Right lobe of liver (tissue), 6 donors: ENCODE results near the gene FAM204A. TPM values are rescaled to one million over a fixed set of nuclear protein-coding genes. Genes with fewer than 3 reads are reported as not detected.

ENCODE experiments used
- ATAC-seq, 4 donors: fragments of 200-7000 bp; cut with Tn5 transposase; one replicate each; pipeline ENCODE4 v1.9.1; 2020; ENCODE audit warnings: mild to moderate bottlenecking in 4 of 4, moderate library complexity in 4 of 4
- DNase-seq, 3 donors: peaks; one replicate each; pipeline ENCODE4 v3.0.0-alpha.2; 2020
- H3K27ac ChIP-seq, 3 donors: fragments of 200-600 bp; one replicate each; pipeline ENCODE4 v1.8.0; 2022
- H3K27me3 ChIP-seq, 2 donors: fragments of 200-600 bp; one replicate each; pipeline ENCODE4 v1.8.0; 2022
- H3K36me3 ChIP-seq, 4 donors: fragments of 200-600 bp; sonication (generic) in 1 of 4; one replicate each; pipeline versions ENCODE4 v1.5.1 to v1.8.0; 2017 to 2022; ENCODE audit warnings: control low read depth in 1 of 4
- H3K4me1 ChIP-seq, 4 donors: fragments of 200-600 bp; sonication (generic) in 1 of 4; one replicate each; pipeline versions ENCODE4 v1.5.1 to v1.8.0; 2017 to 2022; ENCODE audit warnings: control low read depth in 1 of 4
- H3K4me3 ChIP-seq, 3 donors: fragments of 200-600 bp; one replicate each; pipeline ENCODE4 v1.8.0; 2022
- H3K9me3 ChIP-seq, 4 donors: fragments of 200-600 bp; sonication (generic) in 1 of 4; one replicate each; pipeline versions ENCODE4 v1.5.1 to v1.8.0; 2017 to 2022; ENCODE audit warnings: control low read depth in 1 of 4
- CTCF ChIP-seq, 4 donors: fragments of 200-600 bp in 3 of 4; fragments of 450-650 bp in 1 of 4; IDR thresholded peaks; one replicate each; pipeline versions ENCODE4 v1.5.1 to v1.8.0; 2016 to 2022; ENCODE audit warnings: antibody characterized with exemption in 4 of 4, mild to moderate bottlenecking in 2 of 4
- POLR2A ChIP-seq: fragments of 450-650 bp; IDR thresholded peaks from one replicate; pipeline ENCODE4 v1.6.1; 2017; ENCODE audit warnings: antibody characterized with exemption, mild to moderate bottlenecking
- WGBS: methylation state at CpG from one replicate; pipeline ENCODE4 v1.1.6; 2018; ENCODE audit warnings: low coverage, low lambda C conversion rate; ENCODE audit not compliant: insufficient coverage; ENCODE audit errors: missing lambda C conversion rate; 5-methylcytosine and 5-hydroxymethylcytosine counted together
- intact Hi-C, 2 donors: fragments of 100-400 bp; cut with DNase I; formaldehyde crosslinking; loops; one replicate each; pipeline versions ENCODE4 v1.11.2 to v1.14.1; 2022
- total RNA-seq, 6 experiments: library from RNA; depleted of rRNA in 2 of 6; stranded (reverse); fragments of >200 nt in 2 of 6; fragmentation: NEBNext Ultra II Directional in 3 of 6; extraction: Animal tissue kit (Norgen Biotek cat#: 25700) in 3 of 6; gene quantifications; one replicate each; pipeline versions ENCODE4 v1.1.0 to v1.2.4, GENCODE V29; 2016 to 2023
- donor health status: DM: no; HTN: yes; CAD: no.
- donor health status: DM: no; HTN: no; CAD: no.
- donor health status: DM: no; HTN: no; CAD: no.
- donor health status: DM: no; HTN: yes; CAD: no.
- donor health status: DM: no; HTN: yes; CAD: no.

Gene FAM204A
- total RNA-seq, 6 experiments from 2014 or later, result 16.3 to 26.1 (median 18.5) TPM

- WGBS, result 70% methylated on average over 1 of the region's 1 CpG
- Histone ChIP-seq H3K27ac (no peak overlapping the region), H3K9me3 (no peaks in the 10 kb centered on the region), H3K4me1 (no peaks in the 10 kb centered on the region), H3K4me3 (no peak overlapping the region), H3K36me3 (no peaks in the 10 kb centered on the region), H3K27me3 (peaks cover 0 to 3% of the 10 kb centered on the region in 2 donors)
- intact Hi-C loops, result no loop called here
- TF ChIP-seq POLR2A (no peak), CTCF (IDR thresholded peaks at IDR 0.05) (no peak)
- DNase-seq, result no peak
- no peak for ATAC-seq
These were observed 41.8 kb downstream of the FAM204A start for GRCh38 chr10:118300320-118300719.

GRCh38 chr10:118298787-118299186 is 43.3 kb downstream of the FAM204A start:
- ATAC-seq, result no peak

GRCh38 chr10:118291122-118291521 is 51.0 kb downstream of the FAM204A start:
- Histone ChIP-seq H3K4me1 (no peaks in the 10 kb centered on the region), H3K27ac (no peak overlapping the region), H3K27me3 (peaks cover 0 to 3% of the 10 kb centered on the region in 2 donors), H3K9me3 (no peaks in the 10 kb centered on the region), H3K36me3 (no peaks in the 10 kb centered on the region), H3K4me3 (no peak overlapping the region)
- TF ChIP-seq POLR2A (no peak), CTCF (IDR thresholded peaks at IDR 0.05) (no peak)
- ATAC-seq (no peak), DNase-seq (no peak)
- intact Hi-C loops, result no loop called here

More at GRCh38 chr10:118298787-118299186, 43.3 kb downstream of the FAM204A start:
- Histone ChIP-seq H3K9me3 (no peaks in the 10 kb centered on the region), H3K4me1 (no peaks in the 10 kb centered on the region), H3K27me3 (peaks cover 0 to 3% of the 10 kb centered on the region in 2 donors), H3K36me3 (no peaks in the 10 kb centered on the region), H3K27ac (no peak overlapping the region), H3K4me3 (no peak overlapping the region)
- 98% methylated on average over 7 of the region's 7 CpGs for WGBS
- TF ChIP-seq POLR2A, result no peak
- TF ChIP-seq CTCF (IDR thresholded peaks at IDR 0.05), result no peak
- no peak for DNase-seq
- intact Hi-C loops, result no loop called here

- 65% methylated on average over 3 of the region's 3 CpGs for WGBS
- no peaks in the 10 kb centered on the region for H3K9me3 ChIP-seq
- intact Hi-C loops, result no loop called here
- no peak for DNase-seq
- TF ChIP-seq POLR2A (no peak), CTCF (IDR thresholded peaks at IDR 0.05) (no peak)
- no peaks in the 10 kb centered on the region for H3K36me3 ChIP-seq
- H3K27ac ChIP-seq, result no peak overlapping the region
- ATAC-seq, result no peak
- no peak overlapping the region for H3K4me3 ChIP-seq
- H3K27me3 ChIP-seq, result no peaks in the 10 kb centered on the region
- H3K4me1 ChIP-seq, result no peaks in the 10 kb centered on the region
These were observed 51.6 kb downstream of the FAM204A start for GRCh38 chr10:118290471-118290995.
